DND-41 (cell line): Measurements from ENCODE around the gene ZNF576.
A peak's percentile ranks its signal among the peaks of the same experiment; 100 is the strongest.

Experiments used
- ATAC-seq: fragments of 200-7000 bp; cut with Tn5 transposase; 3 replicates; pipeline ENCODE4 v1.9.1; 2021; ENCODE audit warnings: low read depth; ENCODE audit not compliant: insufficient read depth
- DNase-seq: peaks from one replicate; pipeline ENCODE4 v3.0.0-alpha.2; 2020
- H2AFZ ChIP-seq: 2 replicates; pipeline ENCODE4 v1.6.0; 2012; ENCODE audit warnings: low read depth, low read length
- H3K27ac ChIP-seq: 2 replicates; pipeline ENCODE4 v1.5.1; 2012; ENCODE audit warnings: low read length, inconsistent platforms
- H3K27me3 ChIP-seq: fragments of 200-600 bp; sonication (generic); 2 replicates; pipeline ENCODE4 v1.6.0; 2012; ENCODE audit warnings: low read length, mild to moderate bottlenecking, inconsistent platforms; ENCODE audit not compliant: insufficient read depth, poor library complexity
- H3K36me3 ChIP-seq: 2 replicates; pipeline ENCODE4 v1.5.1; 2012; ENCODE audit warnings: low read length, inconsistent platforms; ENCODE audit not compliant: insufficient read depth
- H3K4me1 ChIP-seq: 2 replicates; pipeline ENCODE4 v1.5.1; 2012; ENCODE audit warnings: mild to moderate bottlenecking, low read length; ENCODE audit not compliant: insufficient read depth
- H3K4me2 ChIP-seq: 2 replicates; pipeline ENCODE4 v1.6.0; 2012; ENCODE audit warnings: mild to moderate bottlenecking, moderate library complexity, low read length, inconsistent platforms; ENCODE audit not compliant: insufficient read depth
- H3K4me3 ChIP-seq, 2 experiments: fragments of 200-600 bp in 1 of 2; shearing (Covaris generic) in 1 of 2; 2 replicates each; pipeline ENCODE4 v1.5.1; 2012 to 2016; ENCODE audit warnings: inconsistent platforms in 2 of 2, low read length in 2 of 2, mild to moderate bottlenecking in 2 of 2, low read depth in 1 of 2, moderate library complexity in 1 of 2
- H3K79me2 ChIP-seq: 2 replicates; pipeline ENCODE4 v1.6.0; 2012; ENCODE audit warnings: low read length, inconsistent platforms; ENCODE audit not compliant: insufficient read depth
- H3K9ac ChIP-seq: 2 replicates; pipeline ENCODE4 v1.6.0; 2012; ENCODE audit warnings: low read depth, mild to moderate bottlenecking, inconsistent platforms, low read length, moderate library complexity
- H3K9me3 ChIP-seq: 2 replicates; pipeline ENCODE4 v1.5.1; 2012; ENCODE audit warnings: low read length, moderate library complexity, mild to moderate bottlenecking, inconsistent platforms; ENCODE audit not compliant: insufficient read depth, severe bottlenecking
- H4K20me1 ChIP-seq: 2 replicates; pipeline ENCODE4 v1.6.0; 2012; ENCODE audit warnings: low read length; ENCODE audit not compliant: insufficient read depth
- EZH2 ChIP-seq: IDR thresholded peaks from 3 replicates; pipeline ENCODE4 v1.6.1; 2012; ENCODE audit warnings: borderline replicate concordance, low read depth, mild to moderate bottlenecking, moderate library complexity, low read length, inconsistent platforms; ENCODE audit not compliant: severe bottlenecking
- TF ChIP-seq, protein P1 (sequence below): IDR thresholded peaks from 2 replicates; pipeline ENCODE4 v1.5.1; 2012; ENCODE audit warnings: borderline replicate concordance, low read length, moderate library complexity, mild to moderate bottlenecking; ENCODE audit not compliant: poor library complexity, severe bottlenecking; ENCODE audit errors: extremely low read depth

Gene ZNF576

DNA sequence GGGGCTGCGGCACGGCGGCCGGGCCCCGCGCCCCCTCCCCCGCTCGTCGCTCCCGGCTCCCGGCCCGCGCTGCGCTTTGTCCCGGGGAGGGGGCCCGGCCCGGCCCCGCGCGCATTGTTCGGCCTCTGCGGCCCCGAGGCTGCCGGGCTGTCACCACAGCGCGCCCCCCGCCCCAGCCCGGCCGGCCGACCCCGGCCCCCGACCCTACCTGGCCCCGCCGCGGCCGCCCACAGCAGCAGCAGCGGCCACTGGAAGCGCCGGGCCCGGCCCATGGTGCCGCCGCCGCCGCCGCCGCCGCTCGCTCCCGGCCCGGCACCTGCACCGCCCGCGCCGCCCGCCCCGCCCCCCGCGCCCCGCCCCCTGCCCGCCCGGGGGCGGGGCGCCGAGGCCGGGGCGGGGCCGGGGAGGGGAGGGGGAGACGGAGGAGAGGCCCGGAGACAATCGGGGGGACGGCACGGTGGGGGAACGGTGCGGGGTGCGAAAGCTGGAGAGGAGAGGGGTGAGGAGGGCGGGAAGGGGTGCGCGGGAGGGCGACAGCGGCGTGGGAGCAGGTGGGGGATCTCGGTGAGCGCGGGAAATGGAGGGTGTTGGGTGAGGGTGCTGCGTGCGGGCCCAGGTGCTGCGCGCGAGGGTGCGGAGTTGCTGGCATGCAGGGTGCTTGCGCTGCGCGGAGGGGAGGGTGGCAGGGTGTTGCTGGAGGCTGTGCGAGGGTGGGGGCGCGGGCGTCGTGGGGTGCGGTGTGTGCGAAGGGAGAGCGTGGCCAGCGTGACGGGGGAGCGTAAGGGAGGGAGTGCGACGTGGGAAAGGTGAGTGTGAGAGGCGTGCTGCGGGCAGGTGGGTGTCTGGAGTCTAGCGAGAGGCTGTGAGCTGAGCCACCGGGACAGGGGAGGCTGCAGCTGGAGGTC lies 43.4 kb downstream of the ZNF576 start, which contains the start of gene CADM4:
Gene CADM4, minus strand, starts transcription at position 332 of the 905 bp plus-strand sequence. Its CDS starts 60 bp downstream, at position 272.
- Histone ChIP-seq H3K4me3 (peak within 1 kb of the TSS; percentile 20 to 59; a peak in 3 of 4 replicates), H3K79me2 (no peaks in the 10 kb centered on the region), H3K9ac (peak within 1 kb of the TSS; percentile 55), H2AFZ (peak within 1 kb of the TSS; percentile 66), H3K9me3 (no peaks in the 10 kb centered on the region), H3K4me1 (peaks cover 20% of the 10 kb centered on the region), H3K27ac (no peak within 1 kb of the TSS), H3K36me3 (no peaks in the 10 kb centered on the region), H3K4me2 (peak within 1 kb of the TSS; percentile 87), H4K20me1 (peaks cover 5% of the 10 kb centered on the region; the same call in 1 of the 2 replicates), H3K27me3 (peaks cover 22% of the 10 kb centered on the region)
- DNase-seq, result peak; percentile 56
- peak; percentile 76 for ATAC-seq
- no peak for TF ChIP-seq EZH2
- TF ChIP-seq, protein P1, sequence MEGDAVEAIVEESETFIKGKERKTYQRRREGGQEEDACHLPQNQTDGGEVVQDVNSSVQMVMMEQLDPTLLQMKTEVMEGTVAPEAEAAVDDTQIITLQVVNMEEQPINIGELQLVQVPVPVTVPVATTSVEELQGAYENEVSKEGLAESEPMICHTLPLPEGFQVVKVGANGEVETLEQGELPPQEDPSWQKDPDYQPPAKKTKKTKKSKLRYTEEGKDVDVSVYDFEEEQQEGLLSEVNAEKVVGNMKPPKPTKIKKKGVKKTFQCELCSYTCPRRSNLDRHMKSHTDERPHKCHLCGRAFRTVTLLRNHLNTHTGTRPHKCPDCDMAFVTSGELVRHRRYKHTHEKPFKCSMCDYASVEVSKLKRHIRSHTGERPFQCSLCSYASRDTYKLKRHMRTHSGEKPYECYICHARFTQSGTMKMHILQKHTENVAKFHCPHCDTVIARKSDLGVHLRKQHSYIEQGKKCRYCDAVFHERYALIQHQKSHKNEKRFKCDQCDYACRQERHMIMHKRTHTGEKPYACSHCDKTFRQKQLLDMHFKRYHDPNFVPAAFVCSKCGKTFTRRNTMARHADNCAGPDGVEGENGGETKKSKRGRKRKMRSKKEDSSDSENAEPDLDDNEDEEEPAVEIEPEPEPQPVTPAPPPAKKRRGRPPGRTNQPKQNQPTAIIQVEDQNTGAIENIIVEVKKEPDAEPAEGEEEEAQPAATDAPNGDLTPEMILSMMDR, result no peak

DNA sequence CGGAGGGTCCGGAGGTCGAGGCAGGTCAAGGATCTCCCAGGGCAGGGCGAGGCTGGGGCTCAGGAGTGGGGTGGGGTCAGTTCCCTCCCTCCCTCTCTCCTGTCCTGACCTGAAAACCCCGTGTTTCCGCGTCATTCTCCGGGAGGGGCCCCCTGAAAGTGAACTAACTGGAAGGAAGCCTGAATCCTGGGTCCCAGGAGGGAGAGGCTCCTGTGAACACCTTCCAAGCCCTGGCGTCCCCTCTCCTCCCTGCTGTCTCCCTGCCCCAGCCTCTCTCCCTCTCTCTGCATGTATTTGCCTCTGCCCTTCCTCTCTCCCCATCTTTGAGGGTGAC lies 44.0 kb downstream of the ZNF576 start:
- ATAC-seq (no peak), DNase-seq (no peak)
- Histone ChIP-seq H3K9me3 (no peaks in the 10 kb centered on the region), H4K20me1 (peaks cover 5% of the 10 kb centered on the region; the same call in 1 of the 2 replicates), H3K9ac (peak overlapping the region; percentile 44), H3K36me3 (no peaks in the 10 kb centered on the region), H3K4me2 (peak overlapping the region; percentile 87), H3K27ac (no peak overlapping the region), H3K4me1 (peaks cover 20% of the 10 kb centered on the region), H2AFZ (peak overlapping the region; percentile 66; the same call in 1 of the 2 replicates), H3K79me2 (no peaks in the 10 kb centered on the region), H3K4me3 (peak overlapping the region in 1 of 2 experiments; percentile 59; a peak in 2 of 4 replicates), H3K27me3 (peaks cover 22% of the 10 kb centered on the region)
- TF ChIP-seq, protein P1, result no peak
- TF ChIP-seq EZH2, result no peak

DNA sequence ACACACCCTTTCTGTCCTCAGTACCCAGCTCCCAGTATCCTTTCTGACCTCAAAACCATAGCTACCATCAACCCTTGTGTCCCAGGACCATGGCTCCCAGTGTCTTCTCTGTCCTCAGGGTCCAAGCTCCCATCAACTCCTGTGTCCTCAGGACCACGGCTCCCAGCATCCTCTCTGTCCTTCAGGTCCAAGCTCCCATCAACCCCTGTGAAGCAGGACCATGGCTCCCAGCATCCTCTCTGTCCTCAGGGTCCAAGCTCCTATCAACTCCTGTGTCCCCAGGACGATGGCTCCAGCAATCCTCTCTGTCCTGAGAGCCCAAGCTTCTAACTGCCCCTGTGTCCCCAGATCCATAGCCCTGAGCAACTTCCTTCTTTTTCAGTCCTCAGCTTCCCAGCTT lies 44.9 kb downstream of the ZNF576 start:
- DNase-seq (no peak), ATAC-seq (no peak)
- no peak overlapping the region for H3K9ac ChIP-seq
- H3K4me3 ChIP-seq, result no peak overlapping the region
- H2AFZ ChIP-seq, result no peak overlapping the region
- H3K36me3 ChIP-seq, result no peaks in the 10 kb centered on the region
- peaks cover 5% of the 10 kb centered on the region; the same call in 1 of the 2 replicates for H4K20me1 ChIP-seq
- peaks cover 20% of the 10 kb centered on the region for H3K4me1 ChIP-seq
- H3K27ac ChIP-seq, result no peak overlapping the region
- H3K9me3 ChIP-seq, result no peaks in the 10 kb centered on the region
- no peaks in the 10 kb centered on the region for H3K79me2 ChIP-seq
- no peak overlapping the region for H3K4me2 ChIP-seq
- H3K27me3 ChIP-seq, result peaks cover 22% of the 10 kb centered on the region
- TF ChIP-seq EZH2, result no peak
- TF ChIP-seq, protein P1, result no peak
